ENCODE data around the gene MUC20. TPM values are rescaled to one million over a fixed set of nuclear protein-coding genes. Genes with fewer than 3 reads are reported as not detected.

The MUC20 gene
- polyA plus RNA-seq, 1 donor (not counting 4 experiments of a cell fraction or from before 2014, with no cell fraction given) = 0.21 TPM

DNA sequence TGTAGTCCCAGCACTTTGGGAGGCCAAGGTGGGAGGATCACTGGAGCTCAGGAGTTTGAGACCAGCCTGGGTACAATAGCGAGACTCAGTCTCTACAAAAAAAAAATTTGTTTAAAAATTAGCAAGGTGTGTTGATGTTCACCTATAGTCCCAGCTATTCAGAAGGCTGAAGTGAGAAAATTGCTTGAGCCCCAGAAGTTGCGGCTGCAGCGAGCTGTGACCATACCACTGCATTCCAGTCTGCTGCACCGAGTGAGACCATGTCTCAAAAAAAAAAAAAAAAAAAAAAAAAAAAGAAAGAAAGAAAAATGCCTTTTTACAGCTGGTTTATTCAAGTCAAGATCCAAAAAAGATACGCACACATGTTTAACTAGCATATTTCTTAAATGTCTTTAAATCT, 17.0 kb upstream of the MUC20 start:
- H4K20me1 ChIP-seq (ENCODE audit: control insufficient read depth, extremely low read depth, insufficient read depth, low read length) = no peaks in the 10 kb centered on the region
- H3K9me1 ChIP-seq (ENCODE audit: control insufficient read depth, extremely low read depth, insufficient read depth, low read length) = no peaks in the 10 kb centered on the region
- peaks cover 6% of the 10 kb centered on the region for H3K27me3 ChIP-seq (ENCODE audit: control insufficient read depth, extremely low read depth, insufficient read depth, low read length)
- H2AFZ ChIP-seq (ENCODE audit: control insufficient read depth, low read length) = no peak overlapping the region
- no peak overlapping the region for H3K27ac ChIP-seq (ENCODE audit: control insufficient read depth, insufficient read depth, low read length)
- dilution Hi-C loops (cut with MboI; ENCODE audit: extremely low pct_ligation_motif_present, low sequenced_read_pairs) = no loop called here
- H3K9ac ChIP-seq (ENCODE audit: control insufficient read depth, extremely low read depth, insufficient read depth, low read length) = no peak overlapping the region
- no peak overlapping the region for H3K4me2 ChIP-seq (ENCODE audit: control insufficient read depth, extremely low read depth, insufficient read depth, low read depth, low read length)
- H3K79me2 ChIP-seq (ENCODE audit: control insufficient read depth, insufficient read depth, low read length) = no peaks in the 10 kb centered on the region
- FAIRE-seq (no peak), DNase-seq (ENCODE audit: low read depth, low spot score) (no peak)
- TF ChIP-seq, protein P1, sequence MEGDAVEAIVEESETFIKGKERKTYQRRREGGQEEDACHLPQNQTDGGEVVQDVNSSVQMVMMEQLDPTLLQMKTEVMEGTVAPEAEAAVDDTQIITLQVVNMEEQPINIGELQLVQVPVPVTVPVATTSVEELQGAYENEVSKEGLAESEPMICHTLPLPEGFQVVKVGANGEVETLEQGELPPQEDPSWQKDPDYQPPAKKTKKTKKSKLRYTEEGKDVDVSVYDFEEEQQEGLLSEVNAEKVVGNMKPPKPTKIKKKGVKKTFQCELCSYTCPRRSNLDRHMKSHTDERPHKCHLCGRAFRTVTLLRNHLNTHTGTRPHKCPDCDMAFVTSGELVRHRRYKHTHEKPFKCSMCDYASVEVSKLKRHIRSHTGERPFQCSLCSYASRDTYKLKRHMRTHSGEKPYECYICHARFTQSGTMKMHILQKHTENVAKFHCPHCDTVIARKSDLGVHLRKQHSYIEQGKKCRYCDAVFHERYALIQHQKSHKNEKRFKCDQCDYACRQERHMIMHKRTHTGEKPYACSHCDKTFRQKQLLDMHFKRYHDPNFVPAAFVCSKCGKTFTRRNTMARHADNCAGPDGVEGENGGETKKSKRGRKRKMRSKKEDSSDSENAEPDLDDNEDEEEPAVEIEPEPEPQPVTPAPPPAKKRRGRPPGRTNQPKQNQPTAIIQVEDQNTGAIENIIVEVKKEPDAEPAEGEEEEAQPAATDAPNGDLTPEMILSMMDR (optimal IDR thresholded peaks at IDR 0.05 in 1 of 3, IDR thresholded peaks at IDR 0.05 in 1 of 3, conservative IDR thresholded peaks at IDR 0.05 in 1 of 3; ENCODE audit: extremely low read depth in 1 of 3, insufficient read depth in 2 of 3, low read length in 3 of 3) = no peak
- TF ChIP-seq EZH2 (IDR thresholded peaks at IDR 0.05; ENCODE audit: low read length) = no peak
- peaks cover under 1% of the 10 kb centered on the region for H3K4me1 ChIP-seq (ENCODE audit: control insufficient read depth, extremely low read depth, insufficient read depth, low read length)
- H3K4me3 ChIP-seq (ENCODE audit: control insufficient read depth in 2 of 3, extremely low read depth in 1 of 3, insufficient read depth in 2 of 3, low read depth in 1 of 3, low read length in 3 of 3) = no peak overlapping the region
- H3K9me3 ChIP-seq (ENCODE audit: control insufficient read depth, low read depth, low read length) = no peaks in the 10 kb centered on the region
- no peaks in the 10 kb centered on the region for H3K36me3 ChIP-seq (ENCODE audit: control insufficient read depth in 2 of 2, extremely low read depth in 1 of 2, insufficient read depth in 2 of 2, low read length in 2 of 2)

DNA sequence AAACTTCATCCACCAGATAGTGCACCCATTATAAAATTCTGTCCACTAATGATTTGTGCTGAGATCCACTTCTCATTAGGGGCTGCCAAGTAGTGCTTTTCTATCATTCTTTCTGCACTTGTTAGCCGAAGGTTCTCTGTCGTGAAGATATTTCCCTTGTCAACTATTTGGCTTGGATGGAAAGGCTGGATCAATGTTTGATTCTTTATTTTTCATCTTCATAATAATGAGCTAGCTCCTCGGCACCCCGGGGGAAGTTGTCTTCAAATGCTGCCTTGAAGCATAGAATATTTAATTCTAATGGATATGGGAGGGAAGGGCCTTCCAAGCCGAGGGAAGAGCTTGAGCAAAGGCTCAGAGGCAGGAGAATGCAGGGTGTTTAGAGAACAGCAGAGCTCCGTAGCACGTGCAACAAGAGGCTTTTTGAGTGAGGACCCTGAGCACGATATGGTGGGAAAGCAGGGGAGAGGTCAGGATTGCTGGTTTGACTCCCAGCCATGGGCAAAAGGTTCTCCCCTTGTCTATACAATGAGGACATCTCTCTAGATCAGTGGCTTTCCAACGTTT, 16.3 kb upstream of the MUC20 start:
- peaks cover 6% of the 10 kb centered on the region for H3K27me3 ChIP-seq (ENCODE audit: control insufficient read depth, extremely low read depth, insufficient read depth, low read length)
- H3K79me2 ChIP-seq (ENCODE audit: control insufficient read depth, insufficient read depth, low read length) = no peaks in the 10 kb centered on the region
- dilution Hi-C loops (cut with MboI; ENCODE audit: extremely low pct_ligation_motif_present, low sequenced_read_pairs) = no loop called here
- TF ChIP-seq EZH2 (IDR thresholded peaks at IDR 0.05; ENCODE audit: low read length) = no peak
- TF ChIP-seq, protein P1 (optimal IDR thresholded peaks at IDR 0.05 in 1 of 3, IDR thresholded peaks at IDR 0.05 in 1 of 3, conservative IDR thresholded peaks at IDR 0.05 in 1 of 3; ENCODE audit: extremely low read depth in 1 of 3, insufficient read depth in 2 of 3, low read length in 3 of 3) = no peak
- H3K36me3 ChIP-seq (ENCODE audit: control insufficient read depth in 2 of 2, extremely low read depth in 1 of 2, insufficient read depth in 2 of 2, low read length in 2 of 2) = no peaks in the 10 kb centered on the region
- H3K9ac ChIP-seq (ENCODE audit: control insufficient read depth, extremely low read depth, insufficient read depth, low read length) = no peak overlapping the region
- no peak overlapping the region for H3K4me3 ChIP-seq (ENCODE audit: control insufficient read depth in 2 of 3, extremely low read depth in 1 of 3, insufficient read depth in 2 of 3, low read depth in 1 of 3, low read length in 3 of 3)
- DNase-seq (ENCODE audit: low read depth, low spot score) (no peak), FAIRE-seq (no peak)
- H4K20me1 ChIP-seq (ENCODE audit: control insufficient read depth, extremely low read depth, insufficient read depth, low read length) = no peaks in the 10 kb centered on the region
- no peak overlapping the region for H3K27ac ChIP-seq (ENCODE audit: control insufficient read depth, insufficient read depth, low read length)
- no peak overlapping the region for H2AFZ ChIP-seq (ENCODE audit: control insufficient read depth, low read length)
- H3K4me2 ChIP-seq (ENCODE audit: control insufficient read depth, extremely low read depth, insufficient read depth, low read depth, low read length) = no peak overlapping the region
- H3K4me1 ChIP-seq (ENCODE audit: control insufficient read depth, extremely low read depth, insufficient read depth, low read length) = no peaks in the 10 kb centered on the region
- no peaks in the 10 kb centered on the region for H3K9me1 ChIP-seq (ENCODE audit: control insufficient read depth, extremely low read depth, insufficient read depth, low read length)
- H3K9me3 ChIP-seq (ENCODE audit: control insufficient read depth, low read depth, low read length) = no peaks in the 10 kb centered on the region

Measured in keratinocyte (primary cell).